MM.1S (cell line): Measurements from ENCODE around the gene FAM193A.
"Not testable (repeated sequence)": the region's sequence is repeated elsewhere in the genome, so short reads cannot be mapped to it uniquely, and the experiment has no call there.

Experiments used
- CTCF ChIP-seq: fragments of 300-600 bp; sonication (generic); IDR thresholded peaks from 2 replicates; pipeline ENCODE4 v1.5.1; 2016; ENCODE audit warnings: antibody characterized with exemption, low read length, mixed read lengths
- EZH2 ChIP-seq: fragments of 300-600 bp; sonication (generic); optimal IDR thresholded peaks from 2 replicates; pipeline ENCODE3; 2017; ENCODE audit warnings: low read depth, mild to moderate bottlenecking, antibody characterized with exemption, low read length, mixed read lengths
- EZH2phosphoT487 ChIP-seq: fragments of 300-600 bp; sonication (generic); IDR thresholded peaks from 2 replicates; pipeline ENCODE4 v1.6.1; 2018; ENCODE audit warnings: antibody characterized with exemption, low read length

- not testable (repeated sequence) for TF ChIP-seq EZH2phosphoT487, CTCF, EZH2
Observed at GRCh38 chr4:2592014-2592413, 55.6 kb downstream of the FAM193A start.
